Liver (tissue), 3 donors: ENCODE data around the gene NUP42.

ENCODE experiments used
- FOXA2 ChIP-seq: IDR thresholded peaks from 2 replicates; pipeline ENCODE4 v1.6.1; 2016; ENCODE audit warnings: antibody characterized with exemption
- GABPA ChIP-seq, 2 donors: IDR thresholded peaks in 1 of 2; conservative IDR thresholded peaks in 1 of 2; 2 replicates each; pipeline ENCODE4 v1.6.1; 2016; ENCODE audit warnings: antibody characterized with exemption in 2 of 2, mild to moderate bottlenecking in 1 of 2, moderate library complexity in 1 of 2
- JUND ChIP-seq, 2 donors: IDR thresholded peaks; 2 replicates each; pipeline ENCODE4 v1.6.1; 2016; ENCODE audit warnings: antibody characterized with exemption in 2 of 2
- TF ChIP-seq, protein P1 (sequence below): fragments of 150-350 bp; IDR thresholded peaks from 2 replicates; pipeline ENCODE4 v1.5.1; 2017; ENCODE audit warnings: improper control_type of control experiment, low read depth, low read length; ENCODE audit not compliant: missing input control
- donor health status: healthy.
- donor health status: healthy.

DNA sequence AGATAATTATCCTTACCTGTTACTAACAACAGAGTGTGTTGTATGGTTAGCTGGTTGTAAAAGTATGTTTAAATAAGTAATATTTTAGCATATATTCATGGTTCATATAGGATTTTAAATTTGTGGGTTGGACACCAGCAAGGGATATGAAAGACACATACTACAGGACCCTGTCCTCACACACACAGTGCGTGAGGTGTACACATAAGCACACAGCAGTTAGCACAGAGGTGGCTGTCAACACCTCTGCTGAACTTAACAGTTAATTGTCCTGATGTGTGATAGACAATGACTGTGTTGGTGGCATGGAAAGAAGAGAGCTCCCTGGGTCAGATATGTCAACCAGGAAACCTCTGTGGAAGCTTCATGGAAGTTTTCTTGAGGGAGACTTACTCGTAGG, 23.3 kb upstream of the NUP42 start:
- TF ChIP-seq, protein P1, sequence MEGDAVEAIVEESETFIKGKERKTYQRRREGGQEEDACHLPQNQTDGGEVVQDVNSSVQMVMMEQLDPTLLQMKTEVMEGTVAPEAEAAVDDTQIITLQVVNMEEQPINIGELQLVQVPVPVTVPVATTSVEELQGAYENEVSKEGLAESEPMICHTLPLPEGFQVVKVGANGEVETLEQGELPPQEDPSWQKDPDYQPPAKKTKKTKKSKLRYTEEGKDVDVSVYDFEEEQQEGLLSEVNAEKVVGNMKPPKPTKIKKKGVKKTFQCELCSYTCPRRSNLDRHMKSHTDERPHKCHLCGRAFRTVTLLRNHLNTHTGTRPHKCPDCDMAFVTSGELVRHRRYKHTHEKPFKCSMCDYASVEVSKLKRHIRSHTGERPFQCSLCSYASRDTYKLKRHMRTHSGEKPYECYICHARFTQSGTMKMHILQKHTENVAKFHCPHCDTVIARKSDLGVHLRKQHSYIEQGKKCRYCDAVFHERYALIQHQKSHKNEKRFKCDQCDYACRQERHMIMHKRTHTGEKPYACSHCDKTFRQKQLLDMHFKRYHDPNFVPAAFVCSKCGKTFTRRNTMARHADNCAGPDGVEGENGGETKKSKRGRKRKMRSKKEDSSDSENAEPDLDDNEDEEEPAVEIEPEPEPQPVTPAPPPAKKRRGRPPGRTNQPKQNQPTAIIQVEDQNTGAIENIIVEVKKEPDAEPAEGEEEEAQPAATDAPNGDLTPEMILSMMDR = no peak
- TF ChIP-seq JUND (IDR thresholded peaks at IDR 0.05) (no peak), FOXA2 (no peak), GABPA (IDR thresholded peaks at IDR 0.05 in 1 of 2, conservative IDR thresholded peaks at IDR 0.05 in 1 of 2) (no peak)
